GM19238 (cell line): ENCODE results near the gene VIL1.

Experiments
- DNase-seq: peaks from one replicate; pipeline ENCODE4 v3.0.0; 2011; ENCODE audit warnings: low spot score; ENCODE audit not compliant: insufficient read length

Gene VIL1

DNA sequence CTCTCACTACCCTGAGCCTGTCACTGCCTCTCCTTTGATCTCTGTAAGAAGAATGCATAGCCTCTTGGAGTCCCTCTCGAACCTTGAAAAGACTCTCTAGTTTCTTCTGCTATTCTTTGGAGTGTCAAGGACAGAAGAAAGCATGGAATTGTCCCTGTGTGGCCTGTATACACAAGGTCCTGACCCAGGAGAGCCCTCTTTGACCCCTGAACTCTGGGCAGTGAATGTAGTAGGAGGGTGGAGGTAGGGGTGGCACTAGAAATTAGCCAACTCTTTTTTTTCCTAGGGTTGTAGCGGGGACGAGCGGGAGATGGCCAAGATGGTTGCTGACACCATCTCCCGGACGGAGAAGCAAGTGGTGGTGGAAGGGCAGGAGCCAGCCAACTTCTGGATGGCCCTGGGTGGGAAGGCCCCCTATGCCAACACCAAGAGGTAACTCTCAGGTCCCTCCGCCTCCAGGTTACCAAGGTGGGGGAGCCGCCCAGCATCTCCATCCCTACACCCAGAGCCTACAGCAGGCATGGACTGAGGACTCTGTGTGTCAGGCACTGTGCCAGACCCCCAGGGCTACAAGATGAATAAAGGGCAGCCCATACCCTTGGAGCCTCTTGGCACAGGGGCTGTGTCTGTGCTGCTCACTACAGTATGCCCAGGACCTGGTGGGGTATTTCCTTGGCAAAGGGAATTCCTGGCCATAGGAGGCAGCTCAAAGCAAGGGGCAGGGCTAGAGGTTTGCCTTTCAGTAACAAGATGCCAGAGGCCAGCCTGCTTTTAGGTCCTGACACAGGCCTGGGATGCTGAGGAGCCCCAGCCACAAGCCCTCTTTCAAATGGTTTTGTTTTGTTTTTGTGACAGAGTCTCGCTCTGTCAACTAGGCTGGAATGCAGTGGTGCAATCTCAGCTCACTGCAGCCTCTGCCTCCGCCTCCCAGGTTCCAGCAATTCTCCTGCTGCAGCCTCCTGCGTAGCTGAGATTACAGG lies 16.4 kb downstream of the VIL1 start:
- DNase-seq = no peak

DNA sequence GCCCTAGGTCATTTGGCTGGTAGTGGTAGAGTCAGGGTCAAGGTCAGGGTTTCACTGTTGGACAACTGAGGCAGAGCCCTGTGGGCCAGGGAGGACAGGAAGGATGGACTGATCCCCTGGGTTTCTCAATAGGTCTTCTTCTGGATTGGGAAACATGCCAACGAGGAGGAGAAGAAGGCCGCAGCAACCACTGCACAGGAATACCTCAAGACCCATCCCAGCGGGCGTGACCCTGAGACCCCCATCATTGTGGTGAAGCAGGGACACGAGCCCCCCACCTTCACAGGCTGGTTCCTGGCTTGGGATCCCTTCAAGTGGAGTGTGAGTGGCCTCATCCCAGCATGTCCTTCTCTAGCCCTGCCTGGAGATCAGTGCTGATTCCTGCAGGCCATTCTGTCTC lies 18.1 kb downstream of the VIL1 start:
- DNase-seq = no peak

DNA sequence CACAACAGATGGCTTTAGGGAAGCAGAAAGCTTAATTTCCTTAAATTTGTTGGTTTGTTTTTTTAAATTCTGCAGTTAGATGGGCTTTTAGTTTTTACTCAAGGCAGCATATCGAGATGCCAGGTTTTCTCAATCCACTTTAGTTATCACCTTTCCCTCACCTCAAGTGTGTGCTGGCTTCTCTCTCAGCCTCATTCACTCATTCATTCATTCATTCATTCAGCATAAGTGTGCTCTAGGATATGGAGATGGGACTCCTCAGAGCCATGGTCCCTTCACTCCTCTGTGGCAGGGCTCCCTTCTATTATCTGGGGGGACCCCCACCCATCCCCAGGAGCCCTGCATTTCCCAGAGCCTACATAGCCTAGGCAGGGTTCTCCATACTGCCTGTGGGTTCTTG lies 19.0 kb downstream of the VIL1 start:
- DNase-seq = no peak

DNA sequence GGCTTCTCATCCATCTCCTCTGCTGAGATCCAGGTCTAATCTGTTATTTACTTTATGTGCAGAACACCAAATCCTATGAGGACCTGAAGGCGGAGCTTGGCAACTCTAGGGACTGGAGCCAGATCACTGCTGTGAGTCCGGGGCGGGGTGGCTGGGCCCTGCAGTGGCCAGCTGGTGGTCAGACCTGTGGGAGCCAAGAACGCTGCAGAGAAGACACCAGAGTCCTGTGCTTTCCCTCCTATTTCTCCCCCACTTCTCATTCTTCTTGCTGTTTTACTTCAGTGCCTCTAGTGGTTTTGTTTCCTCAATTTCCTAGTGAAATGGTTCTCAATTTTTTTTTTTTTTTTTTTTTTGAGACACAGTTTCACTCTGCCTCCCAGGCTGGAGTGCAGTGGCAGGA lies 19.7 kb downstream of the VIL1 start:
- no peak for DNase-seq

DNA sequence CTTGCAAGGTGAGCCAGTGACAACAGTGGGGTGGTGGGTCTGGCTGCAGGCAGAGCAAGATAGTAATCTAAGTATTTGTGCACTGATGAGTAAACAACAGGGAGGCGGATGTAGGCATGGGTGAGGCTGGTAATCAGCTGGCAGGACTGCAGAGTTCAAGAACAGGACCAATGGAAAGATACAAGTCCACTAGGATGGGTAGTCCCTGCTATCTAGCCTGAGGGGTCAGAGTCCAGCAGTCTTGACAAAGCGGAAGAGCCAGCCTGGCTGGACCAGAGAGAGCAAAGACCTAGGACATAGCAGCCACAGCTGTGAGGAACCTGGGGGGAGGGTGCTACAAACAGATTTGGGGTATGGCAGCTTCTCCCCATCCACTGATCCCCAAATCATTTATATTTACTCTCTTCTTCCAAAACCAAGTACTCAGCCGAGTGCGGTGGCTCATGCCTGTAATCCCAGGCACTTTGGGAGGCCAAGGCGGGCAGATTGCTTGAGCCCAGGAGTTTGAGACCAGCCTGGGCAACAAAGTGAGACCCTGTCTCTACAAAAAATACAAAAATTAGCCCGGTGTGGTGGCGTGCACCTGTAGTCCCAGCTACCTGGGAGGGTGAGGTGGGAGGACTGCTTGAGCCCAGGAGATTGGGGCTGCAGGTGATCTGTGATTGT lies 25.9 kb downstream of the VIL1 start:
- no peak for DNase-seq

DNA sequence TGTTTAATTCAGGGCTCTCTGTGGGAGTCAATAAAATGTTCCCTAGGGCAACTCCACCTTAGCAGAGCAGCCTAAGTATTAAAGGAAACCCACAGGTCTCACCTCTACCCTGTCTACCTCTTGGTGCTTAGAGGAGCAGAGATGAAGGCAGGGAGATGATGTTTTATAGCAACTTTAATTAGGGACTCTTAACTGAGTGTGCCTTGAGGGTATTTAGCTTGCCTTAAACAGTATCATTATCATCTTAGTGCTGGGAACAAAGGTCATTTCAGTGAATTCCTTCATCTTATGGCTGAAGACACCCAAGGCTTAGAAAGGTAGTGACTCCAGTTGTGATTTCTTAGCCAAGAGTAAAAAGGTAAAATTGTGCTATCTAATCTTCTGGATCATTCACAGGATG lies 26.7 kb downstream of the VIL1 start:
- DNase-seq = no peak

DNA sequence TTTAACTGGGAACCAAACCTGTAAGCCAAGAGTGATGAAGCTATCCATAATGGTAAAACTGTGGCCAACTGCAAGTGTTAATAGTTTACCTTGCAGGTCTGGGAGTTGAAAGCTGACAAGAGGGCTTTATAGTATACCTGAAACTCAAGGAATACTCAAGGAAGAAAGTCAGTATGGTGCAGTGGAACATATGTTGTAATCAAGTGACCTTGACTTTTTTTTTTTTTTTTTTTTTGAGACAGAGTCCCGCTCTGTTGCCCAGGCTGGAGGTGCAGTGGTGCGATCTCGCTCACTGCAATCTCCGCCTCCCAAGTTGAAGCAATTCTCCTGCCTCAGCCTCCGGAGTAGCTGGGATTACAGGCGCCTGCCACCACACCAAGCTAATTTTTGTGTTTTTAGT lies 27.6 kb downstream of the VIL1 start:
- no peak for DNase-seq

DNA sequence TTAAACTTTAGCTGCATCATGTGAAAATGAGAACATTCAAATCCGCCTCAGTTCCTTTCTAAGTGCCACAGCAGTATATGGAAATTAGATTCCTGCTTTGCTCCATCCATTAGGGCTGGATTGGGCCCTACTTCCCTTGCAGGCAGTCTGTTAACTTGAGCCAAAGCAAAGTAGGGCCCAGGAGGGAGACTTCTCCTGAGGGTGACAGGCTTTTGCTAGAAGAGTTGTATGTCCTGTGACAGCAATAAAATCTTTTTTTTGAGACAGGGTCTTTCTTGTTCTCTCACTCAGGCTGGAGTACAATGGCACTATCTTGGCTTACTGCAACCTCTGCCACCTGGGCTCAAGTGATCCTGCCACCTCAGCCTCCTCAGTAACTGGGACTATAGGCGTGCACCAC lies 28.1 kb downstream of the VIL1 start:
- DNase-seq = no peak

DNA sequence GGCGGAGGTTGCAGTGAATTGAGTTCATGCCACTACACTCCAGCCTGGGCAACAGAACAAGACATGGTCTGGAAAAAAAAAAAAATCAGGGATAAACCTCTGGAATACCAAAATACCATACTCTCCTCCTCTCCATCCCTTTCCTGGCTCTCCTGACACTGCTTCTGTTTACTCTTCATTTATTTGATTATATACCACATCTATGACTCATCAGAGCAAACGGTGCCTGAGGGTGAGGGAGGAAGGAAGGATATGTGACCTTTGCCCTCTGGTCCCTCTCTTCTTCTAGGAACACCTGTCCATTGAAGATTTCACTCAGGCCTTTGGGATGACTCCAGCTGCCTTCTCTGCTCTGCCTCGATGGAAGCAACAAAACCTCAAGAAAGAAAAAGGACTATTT lies 30.0 kb downstream of the VIL1 start:
- DNase-seq = no peak

DNA sequence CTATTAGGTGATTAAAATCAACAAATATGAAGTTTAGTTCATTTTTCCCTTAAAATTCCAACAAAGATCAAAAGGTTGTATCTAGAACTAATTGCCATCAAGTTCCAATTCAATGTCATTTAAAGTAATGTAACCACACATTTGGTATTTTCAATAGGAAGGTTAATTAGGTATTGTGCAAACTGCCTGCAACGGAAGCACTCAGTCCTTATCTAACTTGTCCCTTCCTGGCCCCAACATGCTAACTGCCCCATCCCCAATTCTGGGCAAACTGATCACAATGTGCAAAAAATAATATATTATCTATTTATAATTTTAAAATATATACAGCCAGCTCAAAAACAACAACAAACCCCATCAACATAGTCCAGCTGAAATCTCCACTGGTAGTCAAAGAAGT lies 33.2 kb downstream of the VIL1 start:
- no peak for DNase-seq

DNA sequence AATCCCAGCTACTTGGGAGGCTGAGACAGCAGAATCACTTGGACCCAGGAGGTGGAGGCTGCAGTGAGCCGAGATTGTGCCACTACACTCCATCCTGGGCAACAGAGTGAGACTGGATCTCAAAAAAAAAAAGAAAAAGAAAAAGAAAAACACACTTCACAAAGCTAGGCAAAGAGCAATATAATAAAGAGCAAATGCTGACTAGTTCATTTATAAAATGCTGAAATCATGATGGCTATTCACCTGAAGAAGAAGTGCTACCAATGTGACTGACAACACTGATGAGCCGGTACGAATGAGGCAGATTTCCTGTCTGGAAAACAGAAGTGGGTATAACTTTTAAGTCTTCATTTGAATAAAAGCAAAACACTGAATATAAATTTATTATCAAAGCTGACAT lies 37.9 kb downstream of the VIL1 start:
- no peak for DNase-seq

DNA sequence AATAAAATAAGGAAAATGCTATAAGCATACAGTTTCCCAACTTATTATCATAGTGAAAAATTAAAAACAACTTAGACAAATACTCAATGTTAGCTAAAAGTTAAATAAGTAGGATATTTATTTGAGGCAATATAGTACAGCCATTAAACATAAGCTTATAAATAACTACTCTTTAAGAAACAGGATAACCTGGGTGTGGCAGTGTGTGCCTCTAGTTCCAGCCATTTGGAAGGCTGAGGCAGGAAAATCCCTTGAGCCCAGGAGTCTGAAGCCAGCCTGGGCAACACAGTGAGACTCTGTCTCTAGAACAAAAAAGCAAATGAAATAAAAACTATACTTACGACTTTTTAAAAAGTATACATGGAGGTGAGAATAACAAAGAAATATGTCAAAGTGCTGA lies 39.7 kb downstream of the VIL1 start:
- DNase-seq = no peak

DNA sequence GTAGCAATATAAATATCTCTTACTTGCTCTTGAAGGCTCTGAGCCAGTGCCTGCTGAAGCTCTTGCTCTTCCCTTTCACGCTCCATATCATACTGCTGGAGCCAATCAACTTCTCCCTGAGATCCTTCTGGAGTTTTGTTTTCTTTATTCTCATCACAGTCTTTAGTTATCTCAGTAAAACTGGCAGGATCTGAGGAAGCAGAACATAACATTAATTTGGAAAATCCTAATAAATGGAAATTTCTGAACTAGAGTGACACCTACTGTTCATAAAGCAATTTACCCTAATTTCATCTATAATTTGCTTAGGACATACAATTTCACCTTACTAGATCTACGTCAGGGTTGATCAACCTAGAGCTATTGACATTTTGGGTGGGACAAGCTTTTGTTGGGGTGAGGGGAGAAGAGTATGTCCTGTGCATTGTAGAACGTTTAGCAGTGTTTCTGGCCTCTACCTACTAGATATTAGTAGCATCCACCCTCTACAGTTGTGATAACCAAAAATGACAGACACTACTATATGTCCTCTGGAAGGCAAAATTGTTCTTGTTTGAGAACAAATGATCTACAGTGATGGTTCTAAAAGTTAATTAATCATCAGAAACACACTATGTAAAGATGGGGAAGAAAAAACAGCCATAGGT lies 47.2 kb downstream of the VIL1 start:
- no peak for DNase-seq

DNA sequence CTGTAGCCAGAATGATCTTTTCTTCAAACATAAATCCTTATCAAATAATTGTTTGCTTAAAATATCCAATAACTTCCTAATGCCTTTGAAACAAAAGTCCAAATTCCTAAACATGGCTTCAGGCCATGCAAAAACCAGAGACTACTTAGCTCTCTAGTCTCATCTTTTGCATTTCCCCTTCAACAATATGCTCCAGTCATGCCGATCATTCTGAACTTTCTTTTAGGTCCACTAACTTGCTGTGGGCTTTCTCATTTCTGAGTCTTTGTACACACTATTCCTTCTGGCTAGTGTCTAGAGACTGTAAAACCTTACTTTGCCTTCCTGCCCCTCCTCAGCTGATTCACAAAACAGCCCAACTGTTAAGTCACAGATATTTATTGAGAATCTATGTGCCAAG lies 51.5 kb downstream of the VIL1 start:
- no peak for DNase-seq

DNA sequence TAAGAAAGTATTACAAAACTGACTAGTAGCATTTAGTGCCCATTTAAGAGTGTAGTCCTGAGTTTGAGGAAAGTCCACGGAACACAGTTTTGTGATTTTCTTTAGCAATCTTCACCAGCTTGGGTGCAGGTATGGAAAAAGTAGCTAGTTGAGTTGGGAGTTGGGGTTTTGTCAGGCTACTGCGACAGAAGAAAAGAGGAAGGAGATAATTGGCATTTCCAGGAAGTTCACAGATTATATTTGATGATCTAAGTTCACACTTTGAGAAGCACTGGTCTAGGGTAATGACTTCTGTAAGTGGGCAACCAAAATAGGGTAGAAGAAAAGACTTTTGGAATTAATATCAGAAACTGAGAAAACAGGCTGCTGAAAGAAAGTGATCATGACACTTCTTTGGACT lies 52.1 kb downstream of the VIL1 start:
- DNase-seq = no peak

DNA sequence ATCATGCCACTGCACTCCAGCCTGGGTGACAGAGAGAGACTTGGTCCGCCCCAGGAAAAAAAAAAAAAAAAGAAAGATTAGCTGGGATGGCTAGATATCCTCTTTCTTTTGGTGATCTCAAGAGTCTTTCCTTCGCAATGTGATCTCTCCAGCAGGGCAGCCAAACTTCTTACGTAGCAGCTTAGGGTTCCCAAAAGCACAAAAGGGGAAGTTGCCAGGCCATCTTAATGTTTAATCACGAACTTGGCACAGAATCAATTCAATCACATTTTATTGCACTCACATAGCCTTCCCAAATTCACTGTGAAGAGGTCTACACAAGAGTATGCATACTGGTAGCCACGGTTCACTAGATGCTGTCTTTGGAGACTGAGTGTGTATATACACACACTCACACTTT lies 53.1 kb downstream of the VIL1 start:
- DNase-seq = no peak

DNA sequence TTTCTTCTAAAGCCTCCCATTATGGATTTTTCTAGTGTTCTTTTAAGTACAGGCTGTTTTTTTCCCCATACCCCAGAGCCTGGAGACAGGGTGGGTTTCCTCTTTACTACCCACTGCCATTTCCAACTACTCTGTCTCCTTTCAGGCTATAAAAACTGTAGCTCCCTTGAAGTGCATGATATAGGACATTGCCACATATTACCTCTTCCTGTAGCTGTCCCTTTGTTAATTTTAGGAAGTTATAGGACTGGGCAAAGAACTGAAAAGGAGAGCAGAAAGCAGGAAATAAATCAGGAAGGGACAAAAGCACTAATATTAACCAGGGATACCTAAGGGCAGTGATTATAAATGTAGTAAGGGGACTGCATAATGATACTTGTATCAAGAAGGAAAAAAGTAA lies 54.1 kb downstream of the VIL1 start:
- DNase-seq = no peak

DNA sequence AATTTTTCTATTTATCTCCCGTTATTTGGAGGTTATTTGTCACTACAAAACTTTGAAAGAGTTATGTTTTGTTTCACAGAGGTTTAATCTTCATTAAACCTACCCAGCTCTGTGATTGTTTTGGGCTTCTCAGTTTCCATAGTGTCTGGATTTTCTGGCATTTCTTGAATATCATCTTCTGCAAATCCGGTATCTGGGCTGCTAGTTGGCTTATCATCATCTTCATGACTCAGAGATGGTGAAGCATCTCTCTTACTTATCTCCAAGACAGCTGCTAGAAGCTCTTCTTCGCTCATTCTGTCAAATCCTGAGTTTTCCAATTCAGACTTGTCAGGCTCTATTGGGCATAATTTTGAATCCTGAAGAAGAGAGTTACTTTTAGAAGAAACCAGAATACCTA lies 55.6 kb downstream of the VIL1 start:
- DNase-seq = no peak

DNA sequence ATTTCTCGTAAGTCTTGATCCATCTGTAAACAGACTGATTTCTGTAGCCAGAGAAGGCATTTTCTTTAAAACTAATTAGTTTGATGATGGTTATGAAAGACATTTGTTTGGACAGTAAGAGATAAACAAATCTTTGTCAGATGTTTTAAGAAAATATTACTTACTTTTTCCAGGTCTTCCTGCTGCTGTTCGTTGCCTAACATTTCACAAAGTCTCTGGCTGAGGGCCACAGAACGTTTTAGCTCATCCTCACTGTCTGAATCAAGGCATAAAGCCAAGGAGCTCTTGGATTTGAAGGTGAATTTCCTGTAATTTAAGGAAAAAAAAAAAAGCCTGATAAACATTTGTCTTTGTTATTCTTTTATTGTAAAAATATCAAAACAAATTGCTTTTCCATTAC lies 57.8 kb downstream of the VIL1 start:
- DNase-seq = no peak

DNA sequence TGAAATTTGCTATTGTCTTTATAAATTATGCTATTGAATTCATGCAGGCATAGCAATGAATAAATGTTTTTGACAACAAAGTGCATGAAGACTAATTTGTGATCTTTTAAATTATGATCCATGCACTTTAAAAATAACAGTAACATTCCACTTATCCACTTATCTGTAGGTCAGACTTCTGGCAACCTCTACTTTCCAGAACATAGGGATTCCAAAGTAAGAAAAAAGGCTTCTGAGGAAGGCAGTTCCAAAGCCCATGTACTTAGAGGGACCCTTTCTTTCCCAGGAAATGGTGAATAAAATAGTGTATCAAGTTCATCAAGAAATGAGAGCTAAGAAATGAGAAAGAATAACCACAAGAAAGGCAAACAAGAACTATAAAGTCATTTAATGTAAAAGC lies 58.3 kb downstream of the VIL1 start:
- DNase-seq = no peak

DNA sequence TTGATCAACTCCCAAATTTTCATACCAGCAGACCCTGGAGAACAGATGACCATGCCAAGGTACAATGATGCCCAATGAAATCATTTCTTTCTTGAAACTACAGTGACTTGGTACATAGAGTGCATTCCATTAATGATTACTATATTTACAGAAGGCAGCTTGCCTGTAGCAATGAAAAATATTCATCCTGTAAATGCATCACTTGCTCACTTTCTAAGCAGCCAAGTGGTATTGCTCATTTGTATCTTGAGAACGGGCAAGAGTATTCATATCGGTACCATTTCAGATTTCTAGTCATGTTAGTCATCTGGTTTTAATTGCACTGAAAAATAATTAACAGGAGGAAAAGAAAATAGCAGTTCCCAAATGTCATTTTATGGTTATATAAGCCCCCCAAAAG lies 59.6 kb downstream of the VIL1 start:
- DNase-seq = no peak

DNA sequence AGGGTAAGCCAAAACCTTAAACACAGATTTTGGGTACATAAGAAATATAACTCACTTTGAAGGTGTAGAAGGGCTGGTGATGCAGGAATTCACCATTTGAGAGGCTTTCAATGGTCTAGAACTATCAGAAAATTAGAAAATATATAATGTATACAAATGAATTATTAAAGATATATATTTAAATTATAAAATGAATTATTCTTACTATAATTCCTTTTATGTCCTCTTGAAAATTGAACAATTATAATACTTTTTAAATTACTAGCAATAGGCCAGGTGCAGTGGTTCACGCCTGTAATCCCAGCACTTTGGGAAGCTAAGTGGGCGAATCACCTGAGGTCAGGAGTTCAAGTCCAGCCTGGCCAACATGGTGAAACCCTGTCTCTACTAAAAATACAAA lies 60.7 kb downstream of the VIL1 start:
- DNase-seq = no peak
